SH-SY5Y (cell line): ENCODE data around the gene RNF39.

Experiments used
- GATA2 ChIP-seq: IDR thresholded peaks from 2 replicates; pipeline ENCODE4 v1.6.1; 2011; ENCODE audit warnings: mild to moderate bottlenecking, low read depth, low read length
- GATA3 ChIP-seq: IDR thresholded peaks from 2 replicates; pipeline ENCODE4 v1.6.1; 2011; ENCODE audit warnings: low read depth, mild to moderate bottlenecking, low read length, moderate library complexity

- TF ChIP-seq GATA2 (no peak), GATA3 (no peak)
These were observed 29.1 kb upstream of the RNF39 start for GRCh38 chr6:30104661-30105060.
